Measurements from ENCODE around the gene AP3B2. TPM values are rescaled to one million over a fixed set of nuclear protein-coding genes. Genes with fewer than 3 reads are reported as not detected.
"Not testable (repeated sequence)": the region's sequence is repeated elsewhere in the genome, so short reads cannot be mapped to it uniquely, and the experiment has no call there.

The AP3B2 gene
- total and polyA plus RNA-seq, 7 donors: 0.13 to 2.0 (median 0.27) TPM; not detected in 1

- peaks cover 0 to 21% (median 5%) of the 10 kb centered on the region in 3 donors for H3K27me3 ChIP-seq (ENCODE audit: insufficient read depth in 3 of 3, low read length in 2 of 3)
- ATAC-seq (no peak), DNase-seq (no peak)
- H3K4me1 ChIP-seq: peaks cover 7% of the 10 kb centered on the region
- H3K4me3 ChIP-seq: no peak overlapping the region
- WGBS, 3 donors: 61 to 77% (median 64%) methylated on average over 3 of the region's 3 CpGs
- no peaks in the 10 kb centered on the region for H3K9me3 ChIP-seq
- intact Hi-C loops (cut with DNase I): no loop called here
- H3K27ac ChIP-seq: no peak overlapping the region
- no peaks in the 10 kb centered on the region for H3K36me3 ChIP-seq (ENCODE audit: insufficient read depth in 1 of 2, low read depth in 1 of 2)
- TF ChIP-seq CTCF (IDR thresholded peaks at IDR 0.05): no peak
These were observed 2.4 kb upstream of the AP3B2 start for GRCh38 chr15:82712036-82712435.

DNA sequence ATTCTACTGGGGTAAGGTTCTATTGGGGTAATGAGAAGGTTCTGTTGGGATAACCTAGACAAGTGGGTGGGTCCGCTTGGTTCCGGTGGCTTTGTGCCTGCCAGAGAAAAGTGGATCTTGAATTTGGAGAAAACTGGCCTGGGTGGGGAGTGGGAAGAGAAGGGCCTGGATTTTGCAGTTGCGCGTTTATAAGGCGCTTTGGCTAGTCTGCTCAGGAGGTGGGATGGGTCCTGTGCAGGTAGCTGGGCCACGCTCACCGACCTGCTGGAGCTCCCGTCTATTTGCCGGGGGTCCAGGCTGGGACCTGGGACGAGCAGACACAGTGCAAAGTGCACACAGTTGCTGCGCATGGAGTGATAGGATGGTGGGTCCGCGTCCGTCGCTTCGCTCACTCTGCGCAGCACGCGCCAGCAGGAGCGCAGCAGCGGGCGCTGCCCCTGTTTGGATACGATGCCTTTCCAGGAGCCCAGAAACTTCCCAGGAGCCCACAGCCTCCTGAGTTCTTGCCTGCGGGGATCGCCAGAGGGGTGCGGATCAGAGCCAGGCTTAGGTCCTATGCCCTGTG is 1.3 kb upstream of the AP3B2 start:
- ATAC-seq (no peak), DNase-seq (no peak)
- TF ChIP-seq CTCF (IDR thresholded peaks at IDR 0.05): no peak
- Histone ChIP-seq H3K27ac (no peak overlapping the region), H3K4me3 (no peak overlapping the region), H3K27me3 (ENCODE audit: insufficient read depth in 3 of 3, low read length in 2 of 3) (peaks cover 0 to 21% (median 5%) of the 10 kb centered on the region in 3 donors), H3K36me3 (ENCODE audit: insufficient read depth in 1 of 2, low read depth in 1 of 2) (no peaks in the 10 kb centered on the region), H3K4me1 (peaks cover 7% of the 10 kb centered on the region), H3K9me3 (no peaks in the 10 kb centered on the region)
- WGBS, 3 donors: 94 to 98% (median 97%) methylated on average over 26 of the region's 26 CpGs
- intact Hi-C loops (cut with DNase I): no loop called here

DNA sequence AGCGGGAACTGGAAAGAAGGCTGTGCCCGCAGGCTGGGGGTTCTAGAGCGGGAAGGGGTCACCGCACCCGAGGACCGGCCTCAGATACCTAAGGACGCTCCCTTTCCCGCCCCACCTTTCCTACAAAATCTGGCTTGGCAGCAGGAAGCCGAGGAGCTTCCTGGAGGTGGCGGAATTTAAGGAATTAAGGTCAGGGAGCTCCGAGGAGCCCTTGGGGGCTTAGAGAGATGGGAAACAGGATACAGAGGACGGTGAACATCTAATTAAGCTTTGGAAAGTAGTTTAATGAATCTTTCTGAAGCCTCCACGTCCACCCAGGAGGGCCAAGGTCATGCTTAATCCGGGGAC is 507 bp upstream of the AP3B2 start:
- no peaks in the 10 kb centered on the region for H3K36me3 ChIP-seq (ENCODE audit: insufficient read depth in 1 of 2, low read depth in 1 of 2)
- H3K27me3 ChIP-seq (ENCODE audit: insufficient read depth in 3 of 3, low read length in 2 of 3): peaks cover 0 to 21% (median 5%) of the 10 kb centered on the region in 3 donors
- H3K27ac ChIP-seq: no peak overlapping the region
- H3K9me3 ChIP-seq: no peaks in the 10 kb centered on the region
- H3K4me1 ChIP-seq: peaks cover 7% of the 10 kb centered on the region
- no peak for ATAC-seq
- DNase-seq: no peak
- peak overlapping the region; percentile 77 for H3K4me3 ChIP-seq
- 13 to 14% (median 14%) methylated on average over 14 of the region's 14 CpGs for WGBS, 3 donors
- no peak for TF ChIP-seq CTCF (IDR thresholded peaks at IDR 0.05)
- intact Hi-C loops (cut with DNase I): no loop called here

GRCh38 chr15:82709081-82709420 is 624 bp downstream of the AP3B2 start:
- Histone ChIP-seq H3K27ac (no peak overlapping the region), H3K4me1 (peaks cover 7% of the 10 kb centered on the region), H3K36me3 (ENCODE audit: insufficient read depth in 1 of 2, low read depth in 1 of 2) (no peaks in the 10 kb centered on the region), H3K4me3 (peak overlapping the region; percentile 77), H3K27me3 (ENCODE audit: insufficient read depth in 3 of 3, low read length in 2 of 3) (peaks cover 0 to 21% (median 5%) of the 10 kb centered on the region in 3 donors), H3K9me3 (no peaks in the 10 kb centered on the region)
- intact Hi-C loops (cut with DNase I): no loop called here
- ATAC-seq (no peak), DNase-seq (no peak)
- no peak for TF ChIP-seq CTCF (IDR thresholded peaks at IDR 0.05)
- WGBS, 3 donors: 1 to 2% (median 1%) methylated on average over 11 to 15 of the region's 15 CpGs

DNA sequence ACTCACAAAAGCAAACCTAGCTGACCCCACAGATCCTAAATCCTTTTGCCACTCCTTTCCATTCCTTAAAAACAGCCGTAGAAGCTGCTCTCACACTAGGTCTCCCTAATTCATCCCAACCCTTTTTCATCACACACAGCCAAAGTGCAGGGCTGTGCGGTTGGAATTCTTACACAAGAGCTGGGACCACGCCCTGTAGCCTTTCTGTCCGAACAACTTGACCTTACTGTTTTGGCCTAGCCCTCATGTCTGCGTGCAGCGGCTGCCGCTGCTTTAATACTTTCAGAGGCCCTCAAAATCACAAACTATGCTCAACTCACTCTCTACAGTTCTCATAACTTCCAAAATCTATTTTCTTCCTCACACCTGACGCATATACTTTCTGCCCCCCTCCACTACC is 3.8 kb downstream of the AP3B2 start:
- H3K27ac ChIP-seq; H3K9me3 ChIP-seq; H3K4me3 ChIP-seq; ATAC-seq; H3K36me3 ChIP-seq (ENCODE audit: insufficient read depth in 1 of 2, low read depth in 1 of 2); DNase-seq; H3K4me1 ChIP-seq; intact Hi-C loops (cut with DNase I): not testable (repeated sequence)
- peaks cover 0 to 12% (median 0%) of the 10 kb centered on the region in 3 donors for H3K27me3 ChIP-seq (ENCODE audit: insufficient read depth in 3 of 3, low read length in 2 of 3)
- 86 to 88% (median 87%) methylated on average over 8 of the region's 8 CpGs for WGBS, 3 donors

Measured in psoas muscle (tissue), 8 donors.